ENCODE data around the gene CELSR1.

CELSR1 gene, protein sequence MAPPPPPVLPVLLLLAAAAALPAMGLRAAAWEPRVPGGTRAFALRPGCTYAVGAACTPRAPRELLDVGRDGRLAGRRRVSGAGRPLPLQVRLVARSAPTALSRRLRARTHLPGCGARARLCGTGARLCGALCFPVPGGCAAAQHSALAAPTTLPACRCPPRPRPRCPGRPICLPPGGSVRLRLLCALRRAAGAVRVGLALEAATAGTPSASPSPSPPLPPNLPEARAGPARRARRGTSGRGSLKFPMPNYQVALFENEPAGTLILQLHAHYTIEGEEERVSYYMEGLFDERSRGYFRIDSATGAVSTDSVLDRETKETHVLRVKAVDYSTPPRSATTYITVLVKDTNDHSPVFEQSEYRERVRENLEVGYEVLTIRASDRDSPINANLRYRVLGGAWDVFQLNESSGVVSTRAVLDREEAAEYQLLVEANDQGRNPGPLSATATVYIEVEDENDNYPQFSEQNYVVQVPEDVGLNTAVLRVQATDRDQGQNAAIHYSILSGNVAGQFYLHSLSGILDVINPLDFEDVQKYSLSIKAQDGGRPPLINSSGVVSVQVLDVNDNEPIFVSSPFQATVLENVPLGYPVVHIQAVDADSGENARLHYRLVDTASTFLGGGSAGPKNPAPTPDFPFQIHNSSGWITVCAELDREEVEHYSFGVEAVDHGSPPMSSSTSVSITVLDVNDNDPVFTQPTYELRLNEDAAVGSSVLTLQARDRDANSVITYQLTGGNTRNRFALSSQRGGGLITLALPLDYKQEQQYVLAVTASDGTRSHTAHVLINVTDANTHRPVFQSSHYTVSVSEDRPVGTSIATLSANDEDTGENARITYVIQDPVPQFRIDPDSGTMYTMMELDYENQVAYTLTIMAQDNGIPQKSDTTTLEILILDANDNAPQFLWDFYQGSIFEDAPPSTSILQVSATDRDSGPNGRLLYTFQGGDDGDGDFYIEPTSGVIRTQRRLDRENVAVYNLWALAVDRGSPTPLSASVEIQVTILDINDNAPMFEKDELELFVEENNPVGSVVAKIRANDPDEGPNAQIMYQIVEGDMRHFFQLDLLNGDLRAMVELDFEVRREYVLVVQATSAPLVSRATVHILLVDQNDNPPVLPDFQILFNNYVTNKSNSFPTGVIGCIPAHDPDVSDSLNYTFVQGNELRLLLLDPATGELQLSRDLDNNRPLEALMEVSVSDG (N-terminal part only)

DNA sequence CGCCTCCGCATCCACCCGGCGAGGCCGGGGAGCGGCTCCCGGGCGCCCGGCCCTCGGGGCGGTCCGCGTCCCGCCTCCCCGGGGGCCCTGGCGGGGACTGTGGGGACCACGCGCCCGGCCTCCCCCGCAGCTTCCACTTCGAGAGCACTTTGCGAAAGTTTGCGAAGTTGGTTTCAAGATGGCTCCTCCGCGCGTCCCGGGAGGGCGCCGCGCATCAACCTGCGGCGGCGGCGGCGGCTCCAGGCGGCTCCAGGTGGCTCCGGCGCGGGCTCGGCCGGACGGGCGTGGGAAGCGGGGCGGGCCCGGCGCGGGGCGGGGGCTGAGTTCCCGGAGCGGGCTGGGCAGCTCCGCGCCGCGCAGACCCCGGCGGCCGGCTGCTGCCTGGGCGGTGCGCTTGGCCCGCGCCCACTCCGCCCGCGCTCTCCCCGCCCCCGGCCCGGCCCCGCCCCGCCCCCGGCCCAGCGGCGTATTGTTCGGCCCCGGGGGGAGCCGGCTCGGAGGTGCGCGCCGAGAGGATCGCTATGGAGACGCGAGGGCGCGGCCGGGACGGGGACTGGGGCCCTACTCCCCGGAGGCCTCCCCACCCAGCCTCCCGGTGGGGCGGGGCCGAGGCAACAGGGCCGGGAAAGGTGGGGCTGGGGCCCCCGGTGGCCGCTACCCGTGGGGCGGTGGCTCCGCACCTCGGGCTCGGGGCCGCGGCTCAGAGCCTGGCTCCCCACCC, at the start of gene CELSR1:
TSS of gene CELSR1 (minus strand) at position 396 of the 721 bp plus-strand sequence. CDS start 450 bp downstream, outside the sequence.
- DNase-seq: peak in 1 of 2 donors; percentile 14

DNA sequence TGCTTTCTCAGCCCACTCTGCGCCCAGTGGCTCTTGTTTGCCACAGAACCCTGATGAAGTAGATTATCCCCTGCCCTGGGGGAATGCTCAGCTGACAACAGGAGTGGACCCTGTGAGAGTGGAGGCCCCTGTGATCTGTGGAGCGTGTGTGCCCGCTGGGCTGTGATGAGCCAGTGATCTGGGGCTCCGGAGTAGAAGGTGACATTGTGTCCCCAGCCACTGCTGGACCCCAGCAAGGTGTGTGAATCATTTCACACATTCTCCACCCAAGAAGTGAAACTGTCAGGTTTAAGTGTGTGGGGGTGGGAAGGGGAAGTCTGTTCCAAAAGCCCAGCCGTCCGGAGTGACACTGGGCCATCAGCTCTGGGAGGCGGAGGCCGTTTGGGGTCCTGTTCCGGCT, 49.6 kb upstream of the CELSR1 start:
- peak in 1 of 2 donors; percentile 30 for DNase-seq

DNA sequence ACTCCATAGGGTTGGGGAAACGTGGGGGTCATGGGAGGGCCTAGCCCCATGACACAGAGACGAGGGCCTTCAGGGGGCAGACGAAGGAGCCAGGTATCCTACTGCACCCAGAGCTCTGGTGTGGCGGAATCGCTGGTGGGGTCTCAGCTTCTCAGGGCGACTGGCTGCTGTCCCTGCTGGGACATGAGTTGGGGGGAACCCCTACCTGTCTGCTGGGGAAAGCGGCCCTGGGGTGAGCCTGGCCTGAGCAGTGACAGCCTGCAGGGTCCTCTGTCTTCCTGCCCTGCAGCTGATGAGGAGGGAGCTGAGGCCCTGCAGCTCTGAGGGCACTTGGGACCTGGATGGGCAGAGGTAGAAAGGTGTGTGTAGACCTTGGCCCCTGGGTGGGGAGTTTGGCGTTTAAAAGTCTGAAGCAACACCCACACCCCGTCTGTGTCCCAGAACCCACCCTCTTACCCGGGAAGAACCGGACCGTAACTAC, 49.2 kb upstream of the CELSR1 start:
- DNase-seq: no peak

DNA sequence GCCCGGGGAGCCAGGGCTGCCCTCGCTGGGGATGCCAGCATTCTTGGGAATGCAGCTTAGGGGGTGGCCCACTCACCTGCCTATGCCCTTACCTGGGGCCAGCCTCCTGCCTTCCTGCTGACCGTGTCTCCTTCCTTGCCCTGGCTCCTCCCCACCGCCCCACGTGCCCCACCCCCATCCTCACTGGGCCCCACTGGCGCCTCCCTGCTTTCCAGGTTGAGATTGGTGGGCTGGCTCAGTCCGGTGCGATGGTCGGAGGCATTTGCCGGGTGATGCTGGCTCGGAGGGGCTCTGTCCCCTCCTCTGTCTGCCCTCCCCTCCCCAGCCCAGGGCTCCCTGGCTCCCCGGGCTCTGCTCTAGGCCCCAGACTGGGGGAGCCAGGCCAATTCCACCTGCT, 48.7 kb upstream of the CELSR1 start:
- DNase-seq: no peak

DNA sequence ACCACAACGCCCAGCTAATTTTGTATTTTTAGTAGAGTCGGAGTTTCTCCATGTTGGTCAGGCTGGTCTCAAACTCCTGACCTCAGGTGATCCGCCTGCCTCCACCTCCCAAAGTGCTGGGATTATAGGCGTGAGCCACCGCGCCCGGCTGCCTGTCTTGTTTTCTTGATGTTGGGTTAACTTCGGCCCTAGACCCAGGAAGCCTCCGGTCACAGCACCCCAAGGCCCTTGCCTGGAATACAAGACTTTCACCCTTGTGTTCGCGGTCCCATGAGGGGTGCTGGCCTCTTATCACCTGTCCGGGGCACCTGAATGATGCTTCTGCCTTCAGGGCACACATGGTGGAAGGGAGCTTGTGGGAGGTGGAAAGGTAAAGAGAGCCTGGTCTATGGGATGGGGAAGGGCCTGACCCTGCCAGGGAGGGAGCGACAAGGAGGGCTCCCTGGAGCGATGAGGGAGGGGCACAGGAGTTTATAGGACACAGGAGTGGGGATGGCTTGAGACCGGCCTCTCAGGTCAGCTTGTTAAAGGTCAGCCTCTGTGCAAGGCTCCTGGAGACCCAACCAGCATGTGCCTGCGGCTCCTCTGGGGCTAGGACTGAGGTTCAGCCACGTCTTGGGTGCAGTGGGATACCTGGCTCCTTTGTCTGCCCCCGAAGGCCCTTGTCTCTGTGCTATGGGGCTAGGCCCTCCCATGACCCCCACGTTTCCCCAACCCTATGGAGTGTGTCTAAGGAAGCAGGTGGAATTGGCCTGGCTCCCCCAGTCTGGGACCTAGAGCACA, 48.1 kb upstream of the CELSR1 start:
- no peak for DNase-seq

DNA sequence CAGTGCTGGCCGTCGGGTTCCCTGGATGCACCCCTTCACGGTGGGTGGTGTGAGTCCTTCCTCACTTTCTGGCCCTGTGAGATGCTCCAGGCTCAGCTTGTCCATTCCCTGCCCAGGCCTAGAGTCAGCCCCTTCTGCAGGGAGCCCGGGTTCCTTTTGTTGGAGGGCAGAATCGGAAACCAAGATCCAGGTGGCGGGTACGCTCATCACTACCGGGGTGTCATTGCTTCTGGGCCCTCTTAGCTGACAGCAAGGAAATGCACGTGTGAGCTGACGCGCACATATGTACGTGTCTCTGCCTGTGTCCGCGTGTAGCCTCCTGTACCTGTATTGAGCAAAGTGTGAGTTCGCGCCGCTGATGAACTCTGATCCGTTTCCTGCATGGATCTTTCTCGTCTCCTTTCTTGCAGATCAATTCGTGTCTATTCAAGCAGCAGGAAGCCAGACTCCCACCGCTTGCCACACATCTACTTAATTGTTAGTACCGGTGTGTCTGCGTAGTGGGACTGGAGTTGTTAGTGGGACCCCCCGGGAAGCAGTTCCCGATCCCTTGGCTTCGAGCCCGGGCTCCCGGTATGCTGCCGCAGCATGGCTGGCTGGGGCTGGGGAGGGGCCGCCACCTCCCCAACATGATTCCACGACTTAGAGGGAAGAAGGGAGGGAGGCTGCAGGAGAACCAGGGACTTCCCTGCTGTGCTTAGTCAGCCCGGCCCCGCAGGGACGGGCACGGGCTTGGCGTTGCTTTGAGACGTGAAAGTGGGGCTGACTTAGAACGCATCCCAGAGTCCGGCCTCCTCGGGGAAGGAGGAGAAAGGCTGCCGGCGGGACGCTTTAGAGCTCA, 46.9 kb upstream of the CELSR1 start:
- DNase-seq: no peak

DNA sequence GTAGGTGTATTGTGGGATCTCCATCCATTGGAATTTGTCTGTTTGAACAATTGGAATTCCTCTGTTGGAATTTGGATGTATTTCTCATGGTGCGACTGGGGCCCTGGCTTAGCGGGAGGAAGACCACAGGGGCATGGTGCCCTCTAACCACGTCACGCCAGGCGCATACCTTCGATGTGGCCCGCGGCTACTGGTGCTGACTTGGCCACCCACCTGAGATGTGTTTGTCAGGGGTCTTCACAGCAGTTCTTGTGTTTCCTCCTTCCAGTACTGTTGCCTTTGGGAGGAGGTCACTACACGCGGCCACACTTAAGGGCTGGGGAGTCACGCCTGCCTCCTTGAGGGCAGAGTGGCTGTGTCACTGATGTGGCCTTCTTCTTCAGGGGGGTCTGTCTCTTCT, 46.2 kb upstream of the CELSR1 start:
- no peak for DNase-seq

DNA sequence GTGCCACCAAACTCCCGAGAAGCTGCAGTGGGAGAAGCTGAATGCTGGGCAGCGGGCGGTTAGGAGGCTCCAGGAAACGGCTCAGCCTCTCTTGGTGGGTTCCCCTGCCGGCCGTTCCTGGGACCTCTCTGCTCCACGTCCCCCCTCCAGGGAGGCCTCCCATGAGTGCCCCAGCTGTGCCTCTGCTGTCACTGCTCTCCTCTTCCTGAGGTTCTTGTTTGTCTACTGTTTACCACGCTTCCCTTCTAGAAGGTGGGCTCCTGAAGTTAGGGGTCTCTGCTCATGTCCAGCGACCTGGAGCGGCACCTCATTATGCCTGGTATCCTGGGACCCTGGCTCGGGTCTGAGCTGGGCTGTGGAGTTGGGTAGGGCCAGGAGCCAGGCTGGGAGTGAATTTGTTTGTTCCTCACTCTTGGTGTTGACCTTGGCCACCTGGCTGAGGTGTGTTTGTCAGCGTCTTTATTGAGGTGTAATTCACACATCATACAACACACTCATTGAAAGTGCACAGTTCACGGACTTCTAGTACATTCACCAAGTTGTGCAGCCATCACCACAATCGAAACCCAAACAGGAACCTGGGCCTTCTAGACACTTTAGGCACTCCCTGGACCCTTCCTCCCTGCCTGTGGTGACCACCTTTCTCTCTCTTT, 45.0 kb upstream of the CELSR1 start:
- no peak for DNase-seq

DNA sequence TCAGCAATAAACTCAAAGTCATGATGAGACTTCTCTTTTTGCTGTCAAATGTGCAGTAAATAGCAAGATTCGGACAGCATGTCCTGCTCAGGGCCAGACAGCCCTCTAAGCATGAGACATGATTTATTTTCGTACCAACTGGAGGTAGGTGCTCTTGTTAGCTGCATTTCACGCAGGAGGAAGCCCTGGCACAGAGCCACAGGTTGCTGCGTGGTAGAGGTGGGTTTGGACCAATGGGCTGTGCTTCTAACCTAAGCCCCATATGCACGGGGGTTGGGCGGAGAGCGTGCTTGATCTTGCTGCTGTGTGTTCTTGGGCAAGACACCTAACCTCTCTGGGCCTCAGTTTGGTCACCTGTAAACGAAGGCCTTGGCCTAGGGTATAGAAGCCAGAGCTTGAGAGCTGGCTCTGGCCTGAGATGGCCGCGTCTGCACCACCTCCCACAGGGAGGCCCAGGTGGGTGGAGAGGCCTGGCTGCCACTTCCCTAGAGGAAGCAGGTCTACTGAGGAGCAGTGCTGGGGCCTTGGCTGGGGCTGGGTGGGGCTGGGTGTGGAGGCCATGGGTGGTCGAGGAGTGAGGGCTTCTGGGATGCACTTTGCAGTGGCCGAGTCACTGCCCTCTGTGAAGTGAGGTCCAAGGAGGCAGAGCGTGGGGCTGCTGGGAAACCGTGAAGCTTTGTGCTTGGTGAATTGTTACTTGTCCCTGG, 44.3 kb upstream of the CELSR1 start:
- no peak for DNase-seq

DNA sequence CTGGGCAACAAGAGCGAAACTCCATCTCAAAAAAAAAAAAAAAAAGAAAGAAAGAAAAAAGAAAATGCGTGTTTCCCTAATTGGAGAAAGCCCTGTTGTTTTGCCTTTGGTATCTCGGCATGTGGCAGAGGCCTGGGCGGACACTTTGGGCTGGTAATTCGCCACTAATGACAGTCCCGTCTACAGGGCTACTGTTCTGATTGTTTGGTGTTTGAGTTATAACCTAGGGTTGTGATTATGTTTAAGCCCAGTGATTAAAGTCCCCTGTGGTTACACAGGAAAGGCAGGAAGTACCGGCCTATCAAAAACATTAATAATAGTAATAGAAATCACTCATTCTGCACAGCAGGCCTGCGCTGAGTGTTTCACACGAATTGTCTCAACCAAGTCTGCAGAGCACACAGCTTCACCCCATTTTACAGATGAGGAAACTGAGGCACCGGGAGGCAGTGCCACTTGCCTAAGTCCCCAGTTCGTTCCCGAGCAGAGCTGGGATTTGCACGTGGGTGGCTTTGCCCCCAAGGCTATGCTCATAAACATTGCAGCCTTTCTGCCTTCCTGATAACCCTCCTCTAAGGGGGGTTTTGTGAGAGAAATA, 43.6 kb upstream of the CELSR1 start:
- no peak for DNase-seq

DNA sequence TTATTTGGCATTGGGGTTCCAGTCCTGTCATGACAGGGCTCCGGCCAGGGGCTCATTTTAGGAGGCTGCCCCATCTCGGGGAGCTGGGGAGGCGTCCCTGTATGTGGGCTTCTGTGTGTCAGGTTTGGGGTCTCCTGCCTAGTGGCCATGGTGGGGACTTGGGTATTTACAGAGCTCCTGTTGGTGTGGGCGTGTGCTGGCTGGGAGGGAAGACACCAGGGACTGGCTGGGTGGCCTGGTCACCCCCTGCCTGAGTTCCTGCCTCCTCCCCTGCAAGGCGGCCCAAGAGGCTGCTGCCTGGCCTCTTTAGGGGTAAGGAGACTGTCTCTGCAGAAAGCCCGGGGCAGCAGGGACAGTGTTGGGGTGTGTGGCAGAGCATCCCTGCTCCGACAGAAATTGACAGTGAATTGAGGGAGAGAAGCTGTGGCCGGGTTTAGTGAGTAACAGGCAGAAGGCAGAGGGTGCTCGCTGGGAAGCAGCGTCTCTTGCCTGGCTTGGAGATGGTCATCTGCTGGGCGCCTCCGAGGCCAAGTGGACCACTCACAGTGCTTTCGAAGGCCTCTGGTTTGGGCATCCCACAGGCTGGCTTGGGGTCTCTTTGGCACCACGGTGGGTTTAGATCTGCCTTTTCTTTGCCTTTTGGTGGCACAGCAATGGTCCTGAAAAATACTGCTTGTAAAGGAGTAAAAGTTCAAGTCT, 42.5 kb upstream of the CELSR1 start:
- no peak for DNase-seq

DNA sequence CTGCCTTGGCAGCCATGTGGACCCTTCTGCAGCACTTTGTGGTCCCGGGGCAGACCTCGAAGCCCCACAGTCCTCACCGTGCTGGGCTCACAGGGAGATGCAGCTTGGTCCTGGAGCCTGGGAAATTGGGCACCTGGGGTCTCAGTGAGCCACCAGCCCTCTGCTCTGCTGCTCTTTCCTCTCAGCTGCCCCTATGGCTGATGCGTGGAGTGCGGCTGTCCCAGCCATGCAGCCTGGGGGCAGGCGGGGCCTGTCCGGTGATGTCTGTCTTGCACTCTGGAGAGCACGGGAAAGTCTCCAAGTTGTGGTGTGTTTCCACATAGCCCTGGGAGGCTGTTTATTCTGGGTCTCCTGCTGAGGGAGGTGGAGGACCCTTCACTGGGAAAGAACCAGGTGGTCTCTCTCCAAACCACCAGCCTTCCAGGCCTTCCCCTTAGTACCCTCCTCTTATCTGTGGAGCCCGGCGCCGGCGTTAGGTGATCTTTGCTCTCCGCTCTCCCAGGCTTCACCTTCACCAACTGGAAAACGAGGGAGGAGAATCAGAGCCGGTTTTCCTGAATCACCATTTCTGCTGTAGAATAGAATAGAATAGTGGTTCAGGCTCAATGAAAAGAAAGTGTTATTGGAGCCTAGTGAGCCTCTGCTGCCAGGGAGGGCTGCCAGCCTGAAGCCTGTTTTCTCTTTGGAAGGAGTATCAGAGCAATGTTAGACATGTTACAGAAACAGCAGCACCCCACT, 41.6 kb upstream of the CELSR1 start:
- no peak for DNase-seq

DNA sequence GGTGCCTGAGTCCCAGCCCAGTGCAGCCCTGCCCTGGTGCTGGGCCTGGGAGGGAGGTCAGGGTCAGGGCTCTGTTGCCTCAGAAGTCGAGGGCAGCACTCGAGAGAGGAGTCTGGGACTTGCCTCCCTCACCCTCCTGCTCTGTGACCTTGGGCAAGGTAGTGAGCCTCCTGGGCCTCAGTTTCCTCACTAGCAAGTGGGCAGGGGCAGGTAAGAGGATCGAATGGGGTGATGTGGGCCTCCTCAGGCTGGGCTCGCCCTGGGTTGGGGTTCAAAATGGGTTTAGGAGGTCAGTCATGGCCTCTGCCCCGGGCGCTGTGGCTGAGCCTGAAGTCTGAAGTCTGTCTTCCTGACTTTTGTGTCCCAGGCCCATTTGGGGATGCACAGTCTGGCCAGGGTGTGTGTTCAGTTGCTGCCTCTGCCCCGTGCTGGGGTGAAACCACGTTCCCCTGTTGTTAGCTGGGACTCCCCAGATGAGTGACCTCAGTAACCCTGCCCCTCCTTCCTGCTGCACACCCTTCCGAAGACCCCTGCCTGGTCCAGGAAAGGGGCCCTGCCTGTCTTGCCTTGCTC, 40.9 kb upstream of the CELSR1 start:
- DNase-seq: no peak

DNA sequence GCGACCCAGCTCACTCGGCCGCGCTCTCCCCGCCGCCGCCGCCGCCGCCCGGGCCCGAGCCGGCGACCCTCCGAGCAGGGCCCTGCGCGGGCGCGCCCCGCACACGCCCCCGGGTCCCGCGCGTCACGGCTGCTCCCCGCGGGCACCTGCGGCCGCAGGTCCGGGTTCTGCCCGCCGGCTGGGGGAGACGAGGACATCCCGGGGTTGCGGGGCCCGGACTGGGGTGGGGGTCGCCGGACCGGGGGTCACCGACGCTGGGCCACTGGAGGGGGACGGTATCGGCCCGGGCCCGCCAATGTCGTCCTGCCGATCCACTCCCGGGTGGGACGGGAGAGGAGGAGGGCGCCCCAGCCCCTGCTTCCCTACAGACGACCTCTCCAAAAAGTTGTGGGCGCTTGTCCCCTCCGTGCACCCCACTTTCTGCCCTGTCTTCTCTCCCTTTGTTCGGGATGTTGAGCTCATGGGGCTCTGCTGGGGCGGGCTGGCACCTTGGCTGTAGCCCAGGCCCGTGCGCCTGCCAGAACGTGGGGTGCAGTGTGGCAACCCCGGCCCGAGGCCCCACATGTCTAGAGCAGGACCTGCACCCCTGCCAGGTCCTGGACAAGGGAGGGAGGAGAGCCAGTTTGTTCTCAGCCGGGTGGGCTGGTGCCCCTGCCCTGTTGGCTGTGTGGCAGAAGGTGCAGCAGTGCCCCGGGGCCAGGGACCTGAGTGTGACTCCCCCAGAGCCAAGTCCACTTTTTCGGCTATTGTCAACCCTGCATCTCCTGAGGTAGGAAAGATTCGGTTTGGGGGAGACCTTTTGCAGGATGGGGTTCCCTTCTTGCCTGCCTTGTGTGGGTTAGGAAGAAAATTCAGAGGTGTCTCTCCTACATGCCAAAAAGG, 40.2 kb upstream of the CELSR1 start:
- no peak for DNase-seq

DNA sequence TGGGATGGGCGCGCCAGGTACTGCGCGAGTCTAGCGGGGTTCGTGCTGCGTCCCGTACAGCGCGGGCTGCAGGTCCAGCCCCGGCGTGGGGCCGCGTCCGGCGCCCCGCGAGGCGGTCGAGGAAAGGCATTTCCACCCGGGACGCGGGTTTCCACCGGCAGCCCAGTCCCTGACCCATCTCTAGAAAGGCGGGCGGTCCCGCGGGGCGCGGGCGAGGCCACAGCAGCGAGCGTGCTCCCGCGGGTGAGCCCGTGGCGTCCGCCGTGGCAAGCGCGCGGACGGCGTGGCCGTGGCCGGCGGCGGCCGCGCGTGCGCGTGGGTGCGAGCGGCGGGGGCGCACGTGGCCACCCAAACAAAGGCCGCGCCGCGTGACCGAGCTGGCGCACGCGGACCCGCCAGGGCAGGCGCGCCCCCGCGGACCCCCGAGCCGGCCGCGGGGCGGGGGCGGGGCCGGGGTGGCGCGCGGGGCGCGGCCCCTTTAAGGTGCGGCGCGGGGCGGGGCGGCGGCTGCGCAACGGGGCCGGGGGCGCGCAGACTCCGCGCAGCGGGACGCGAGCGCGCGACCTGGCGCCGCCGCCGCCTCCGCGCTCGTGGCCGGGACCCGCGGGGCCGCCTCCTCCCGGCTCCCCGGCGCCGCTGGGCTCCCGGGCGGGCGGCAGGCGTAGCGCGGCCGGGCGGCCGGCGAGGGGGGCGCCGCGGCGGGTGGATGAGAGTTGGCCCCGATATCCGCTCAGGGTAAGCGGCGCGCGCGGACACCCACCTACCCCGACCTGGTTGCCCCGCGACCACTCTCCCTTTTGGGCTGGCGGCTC, 39.3 kb upstream of the CELSR1 start:
- DNase-seq: peak; percentile 39 to 77
